ENCODE measurements around the gene ZFTA. TPM values are rescaled to one million over a fixed set of nuclear protein-coding genes. Genes with fewer than 3 reads are reported as not detected.
A peak's percentile ranks its signal among the peaks of the same experiment; 100 is the strongest.

ZFTA gene
- total RNA-seq, 1 experiment from 2014 or later, result 44.7 TPM

- POLR2A ChIA-PET, result interaction anchor here (0.5 to 0.7 kb wide), 2 partner anchors 79 to 679 kb away, joined by 5 to 6 read pairs; no protein-coding TSS in a partner anchor
These were observed 2.8 kb downstream of the ZFTA start for GRCh38 chr11:63765688-63766241.

More at GRCh38 chr11:63765688-63766241, 2.8 kb downstream of the ZFTA start:
- Mint-ChIP-seq H3K27ac (peak overlapping the region; percentile 77; the same call in 1 of the 2 replicates), H3K4me3 (peak overlapping the region; percentile 54), H3K36me3 (no peaks in the 10 kb centered on the region), H3K27me3 (ENCODE audit: low read depth) (peaks cover 11% of the 10 kb centered on the region), H3K4me1 (peaks cover 38% of the 10 kb centered on the region), H3K9me3 (no peaks in the 10 kb centered on the region)
- ATAC-seq (no peak), DNase-seq (ENCODE audit: low spot score) (peak; percentile 18)
- CTCF ChIA-PET, result interaction anchor here (0.5 to 2.4 kb wide), 6 partner anchors 64 to 213 kb away, joined by 3 to 8 read pairs (median 3); partner anchors contain the start of genes MARK2 and RCOR2
- no peak for TF ChIP-seq ZNF671 (CRISPR knock-in tag; IDR thresholded peaks at IDR 0.05)
- TF ChIP-seq, protein P1, sequence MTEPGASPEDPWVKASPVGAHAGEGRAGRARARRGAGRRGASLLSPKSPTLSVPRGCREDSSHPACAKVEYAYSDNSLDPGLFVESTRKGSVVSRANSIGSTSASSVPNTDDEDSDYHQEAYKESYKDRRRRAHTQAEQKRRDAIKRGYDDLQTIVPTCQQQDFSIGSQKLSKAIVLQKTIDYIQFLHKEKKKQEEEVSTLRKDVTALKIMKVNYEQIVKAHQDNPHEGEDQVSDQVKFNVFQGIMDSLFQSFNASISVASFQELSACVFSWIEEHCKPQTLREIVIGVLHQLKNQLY (CRISPR knock-in tag; IDR thresholded peaks at IDR 0.05), result no peak
- TF ChIP-seq RORB (CRISPR knock-in tag; IDR thresholded peaks at IDR 0.05), result no peak
- no peak for TF ChIP-seq ELF4 (CRISPR knock-in tag; IDR thresholded peaks at IDR 0.05; ENCODE audit: low read depth)
- TF ChIP-seq, protein P2, sequence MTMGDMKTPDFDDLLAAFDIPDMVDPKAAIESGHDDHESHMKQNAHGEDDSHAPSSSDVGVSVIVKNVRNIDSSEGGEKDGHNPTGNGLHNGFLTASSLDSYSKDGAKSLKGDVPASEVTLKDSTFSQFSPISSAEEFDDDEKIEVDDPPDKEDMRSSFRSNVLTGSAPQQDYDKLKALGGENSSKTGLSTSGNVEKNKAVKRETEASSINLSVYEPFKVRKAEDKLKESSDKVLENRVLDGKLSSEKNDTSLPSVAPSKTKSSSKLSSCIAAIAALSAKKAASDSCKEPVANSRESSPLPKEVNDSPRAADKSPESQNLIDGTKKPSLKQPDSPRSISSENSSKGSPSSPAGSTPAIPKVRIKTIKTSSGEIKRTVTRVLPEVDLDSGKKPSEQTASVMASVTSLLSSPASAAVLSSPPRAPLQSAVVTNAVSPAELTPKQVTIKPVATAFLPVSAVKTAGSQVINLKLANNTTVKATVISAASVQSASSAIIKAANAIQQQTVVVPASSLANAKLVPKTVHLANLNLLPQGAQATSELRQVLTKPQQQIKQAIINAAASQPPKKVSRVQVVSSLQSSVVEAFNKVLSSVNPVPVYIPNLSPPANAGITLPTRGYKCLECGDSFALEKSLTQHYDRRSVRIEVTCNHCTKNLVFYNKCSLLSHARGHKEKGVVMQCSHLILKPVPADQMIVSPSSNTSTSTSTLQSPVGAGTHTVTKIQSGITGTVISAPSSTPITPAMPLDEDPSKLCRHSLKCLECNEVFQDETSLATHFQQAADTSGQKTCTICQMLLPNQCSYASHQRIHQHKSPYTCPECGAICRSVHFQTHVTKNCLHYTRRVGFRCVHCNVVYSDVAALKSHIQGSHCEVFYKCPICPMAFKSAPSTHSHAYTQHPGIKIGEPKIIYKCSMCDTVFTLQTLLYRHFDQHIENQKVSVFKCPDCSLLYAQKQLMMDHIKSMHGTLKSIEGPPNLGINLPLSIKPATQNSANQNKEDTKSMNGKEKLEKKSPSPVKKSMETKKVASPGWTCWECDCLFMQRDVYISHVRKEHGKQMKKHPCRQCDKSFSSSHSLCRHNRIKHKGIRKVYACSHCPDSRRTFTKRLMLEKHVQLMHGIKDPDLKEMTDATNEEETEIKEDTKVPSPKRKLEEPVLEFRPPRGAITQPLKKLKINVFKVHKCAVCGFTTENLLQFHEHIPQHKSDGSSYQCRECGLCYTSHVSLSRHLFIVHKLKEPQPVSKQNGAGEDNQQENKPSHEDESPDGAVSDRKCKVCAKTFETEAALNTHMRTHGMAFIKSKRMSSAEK (CRISPR knock-in tag; IDR thresholded peaks at IDR 0.05; ENCODE audit: borderline replicate concordance), result no peak
- no peak for TF ChIP-seq GTF2I (CRISPR knock-in tag; conservative IDR thresholded peaks at IDR 0.05)
- no peak for TF ChIP-seq JAZF1 (CRISPR knock-in tag; IDR thresholded peaks at IDR 0.05)
- no peak for TF ChIP-seq IRF2 (CRISPR knock-in tag; IDR thresholded peaks at IDR 0.05; ENCODE audit: borderline replicate concordance, low read depth)
- no peak for TF ChIP-seq ESRRA (CRISPR knock-in tag; IDR thresholded peaks at IDR 0.05; ENCODE audit: borderline replicate concordance)
- no peak for TF ChIP-seq ZNF416 (CRISPR knock-in tag; IDR thresholded peaks at IDR 0.05)
- TF ChIP-seq, protein P3, sequence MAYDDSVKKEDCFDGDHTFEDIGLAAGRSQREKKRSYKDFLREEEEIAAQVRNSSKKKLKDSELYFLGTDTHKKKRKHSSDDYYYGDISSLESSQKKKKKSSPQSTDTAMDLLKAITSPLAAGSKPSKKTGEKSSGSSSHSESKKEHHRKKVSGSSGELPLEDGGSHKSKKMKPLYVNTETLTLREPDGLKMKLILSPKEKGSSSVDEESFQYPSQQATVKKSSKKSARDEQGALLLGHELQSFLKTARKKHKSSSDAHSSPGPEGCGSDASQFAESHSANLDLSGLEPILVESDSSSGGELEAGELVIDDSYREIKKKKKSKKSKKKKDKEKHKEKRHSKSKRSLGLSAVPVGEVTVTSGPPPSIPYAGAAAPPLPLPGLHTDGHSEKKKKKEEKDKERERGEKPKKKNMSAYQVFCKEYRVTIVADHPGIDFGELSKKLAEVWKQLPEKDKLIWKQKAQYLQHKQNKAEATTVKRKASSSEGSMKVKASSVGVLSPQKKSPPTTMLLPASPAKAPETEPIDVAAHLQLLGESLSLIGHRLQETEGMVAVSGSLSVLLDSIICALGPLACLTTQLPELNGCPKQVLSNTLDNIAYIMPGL (CRISPR knock-in tag; IDR thresholded peaks at IDR 0.05), result no peak
- TF ChIP-seq, protein P4, sequence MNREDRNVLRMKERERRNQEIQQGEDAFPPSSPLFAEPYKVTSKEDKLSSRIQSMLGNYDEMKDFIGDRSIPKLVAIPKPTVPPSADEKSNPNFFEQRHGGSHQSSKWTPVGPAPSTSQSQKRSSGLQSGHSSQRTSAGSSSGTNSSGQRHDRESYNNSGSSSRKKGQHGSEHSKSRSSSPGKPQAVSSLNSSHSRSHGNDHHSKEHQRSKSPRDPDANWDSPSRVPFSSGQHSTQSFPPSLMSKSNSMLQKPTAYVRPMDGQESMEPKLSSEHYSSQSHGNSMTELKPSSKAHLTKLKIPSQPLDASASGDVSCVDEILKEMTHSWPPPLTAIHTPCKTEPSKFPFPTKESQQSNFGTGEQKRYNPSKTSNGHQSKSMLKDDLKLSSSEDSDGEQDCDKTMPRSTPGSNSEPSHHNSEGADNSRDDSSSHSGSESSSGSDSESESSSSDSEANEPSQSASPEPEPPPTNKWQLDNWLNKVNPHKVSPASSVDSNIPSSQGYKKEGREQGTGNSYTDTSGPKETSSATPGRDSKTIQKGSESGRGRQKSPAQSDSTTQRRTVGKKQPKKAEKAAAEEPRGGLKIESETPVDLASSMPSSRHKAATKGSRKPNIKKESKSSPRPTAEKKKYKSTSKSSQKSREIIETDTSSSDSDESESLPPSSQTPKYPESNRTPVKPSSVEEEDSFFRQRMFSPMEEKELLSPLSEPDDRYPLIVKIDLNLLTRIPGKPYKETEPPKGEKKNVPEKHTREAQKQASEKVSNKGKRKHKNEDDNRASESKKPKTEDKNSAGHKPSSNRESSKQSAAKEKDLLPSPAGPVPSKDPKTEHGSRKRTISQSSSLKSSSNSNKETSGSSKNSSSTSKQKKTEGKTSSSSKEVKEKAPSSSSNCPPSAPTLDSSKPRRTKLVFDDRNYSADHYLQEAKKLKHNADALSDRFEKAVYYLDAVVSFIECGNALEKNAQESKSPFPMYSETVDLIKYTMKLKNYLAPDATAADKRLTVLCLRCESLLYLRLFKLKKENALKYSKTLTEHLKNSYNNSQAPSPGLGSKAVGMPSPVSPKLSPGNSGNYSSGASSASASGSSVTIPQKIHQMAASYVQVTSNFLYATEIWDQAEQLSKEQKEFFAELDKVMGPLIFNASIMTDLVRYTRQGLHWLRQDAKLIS (CRISPR knock-in tag; IDR thresholded peaks at IDR 0.05; ENCODE audit: borderline replicate concordance), result no peak
- no peak for TF ChIP-seq MXD4 (CRISPR knock-in tag; IDR thresholded peaks at IDR 0.05; ENCODE audit: borderline replicate concordance)
- TF ChIP-seq CBFB (CRISPR knock-in tag; IDR thresholded peaks at IDR 0.05; ENCODE audit: low read depth), result no peak
- TF ChIP-seq GRHL2 (CRISPR knock-in tag; IDR thresholded peaks at IDR 0.05; ENCODE audit: insufficient replicate concordance, severe bottlenecking), result no peak
- TF ChIP-seq, protein P5, sequence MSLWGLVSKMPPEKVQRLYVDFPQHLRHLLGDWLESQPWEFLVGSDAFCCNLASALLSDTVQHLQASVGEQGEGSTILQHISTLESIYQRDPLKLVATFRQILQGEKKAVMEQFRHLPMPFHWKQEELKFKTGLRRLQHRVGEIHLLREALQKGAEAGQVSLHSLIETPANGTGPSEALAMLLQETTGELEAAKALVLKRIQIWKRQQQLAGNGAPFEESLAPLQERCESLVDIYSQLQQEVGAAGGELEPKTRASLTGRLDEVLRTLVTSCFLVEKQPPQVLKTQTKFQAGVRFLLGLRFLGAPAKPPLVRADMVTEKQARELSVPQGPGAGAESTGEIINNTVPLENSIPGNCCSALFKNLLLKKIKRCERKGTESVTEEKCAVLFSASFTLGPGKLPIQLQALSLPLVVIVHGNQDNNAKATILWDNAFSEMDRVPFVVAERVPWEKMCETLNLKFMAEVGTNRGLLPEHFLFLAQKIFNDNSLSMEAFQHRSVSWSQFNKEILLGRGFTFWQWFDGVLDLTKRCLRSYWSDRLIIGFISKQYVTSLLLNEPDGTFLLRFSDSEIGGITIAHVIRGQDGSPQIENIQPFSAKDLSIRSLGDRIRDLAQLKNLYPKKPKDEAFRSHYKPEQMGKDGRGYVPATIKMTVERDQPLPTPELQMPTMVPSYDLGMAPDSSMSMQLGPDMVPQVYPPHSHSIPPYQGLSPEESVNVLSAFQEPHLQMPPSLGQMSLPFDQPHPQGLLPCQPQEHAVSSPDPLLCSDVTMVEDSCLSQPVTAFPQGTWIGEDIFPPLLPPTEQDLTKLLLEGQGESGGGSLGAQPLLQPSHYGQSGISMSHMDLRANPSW (CRISPR knock-in tag; conservative IDR thresholded peaks at IDR 0.05; ENCODE audit: low read depth), result no peak
- no peak for TF ChIP-seq ERG (CRISPR knock-in tag; IDR thresholded peaks at IDR 0.05)
- TF ChIP-seq, protein P6, sequence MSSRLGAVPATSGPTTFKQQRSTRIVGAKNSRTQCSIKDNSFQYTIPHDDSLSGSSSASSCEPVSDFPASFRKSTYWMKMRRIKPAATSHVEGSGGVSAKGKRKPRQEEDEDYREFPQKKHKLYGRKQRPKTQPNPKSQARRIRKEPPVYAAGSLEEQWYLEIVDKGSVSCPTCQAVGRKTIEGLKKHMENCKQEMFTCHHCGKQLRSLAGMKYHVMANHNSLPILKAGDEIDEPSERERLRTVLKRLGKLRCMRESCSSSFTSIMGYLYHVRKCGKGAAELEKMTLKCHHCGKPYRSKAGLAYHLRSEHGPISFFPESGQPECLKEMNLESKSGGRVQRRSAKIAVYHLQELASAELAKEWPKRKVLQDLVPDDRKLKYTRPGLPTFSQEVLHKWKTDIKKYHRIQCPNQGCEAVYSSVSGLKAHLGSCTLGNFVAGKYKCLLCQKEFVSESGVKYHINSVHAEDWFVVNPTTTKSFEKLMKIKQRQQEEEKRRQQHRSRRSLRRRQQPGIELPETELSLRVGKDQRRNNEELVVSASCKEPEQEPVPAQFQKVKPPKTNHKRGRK (CRISPR knock-in tag; IDR thresholded peaks at IDR 0.05; ENCODE audit: borderline replicate concordance), result no peak
- no peak for TF ChIP-seq EMX1 (CRISPR knock-in tag; IDR thresholded peaks at IDR 0.05)
- TF ChIP-seq CREM (CRISPR knock-in tag; IDR thresholded peaks at IDR 0.05), result no peak
